ENCODE results near the gene FBXW12.

- TF ChIP-seq, protein P1, sequence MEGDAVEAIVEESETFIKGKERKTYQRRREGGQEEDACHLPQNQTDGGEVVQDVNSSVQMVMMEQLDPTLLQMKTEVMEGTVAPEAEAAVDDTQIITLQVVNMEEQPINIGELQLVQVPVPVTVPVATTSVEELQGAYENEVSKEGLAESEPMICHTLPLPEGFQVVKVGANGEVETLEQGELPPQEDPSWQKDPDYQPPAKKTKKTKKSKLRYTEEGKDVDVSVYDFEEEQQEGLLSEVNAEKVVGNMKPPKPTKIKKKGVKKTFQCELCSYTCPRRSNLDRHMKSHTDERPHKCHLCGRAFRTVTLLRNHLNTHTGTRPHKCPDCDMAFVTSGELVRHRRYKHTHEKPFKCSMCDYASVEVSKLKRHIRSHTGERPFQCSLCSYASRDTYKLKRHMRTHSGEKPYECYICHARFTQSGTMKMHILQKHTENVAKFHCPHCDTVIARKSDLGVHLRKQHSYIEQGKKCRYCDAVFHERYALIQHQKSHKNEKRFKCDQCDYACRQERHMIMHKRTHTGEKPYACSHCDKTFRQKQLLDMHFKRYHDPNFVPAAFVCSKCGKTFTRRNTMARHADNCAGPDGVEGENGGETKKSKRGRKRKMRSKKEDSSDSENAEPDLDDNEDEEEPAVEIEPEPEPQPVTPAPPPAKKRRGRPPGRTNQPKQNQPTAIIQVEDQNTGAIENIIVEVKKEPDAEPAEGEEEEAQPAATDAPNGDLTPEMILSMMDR (IDR thresholded peaks at IDR 0.05; ENCODE audit: poor library complexity): no peak
- no peak for TF ChIP-seq EZH2 (IDR thresholded peaks at IDR 0.05; ENCODE audit: borderline replicate concordance)
These were observed 26.8 kb downstream of the FBXW12 start for GRCh38 chr3:48398701-48399386.
